Stimulated activated CD4-positive, alpha-beta T cell treated with anti-CD3 and anti-CD28 coated beads, Interleukin-4, amount 100 ng/mL, for 24 hours (primary cell): ENCODE measurements around the gene PFDN1.
"Not testable (repeated sequence)": the region's sequence is repeated elsewhere in the genome, so short reads cannot be mapped to it uniquely, and the experiment has no call there.

ENCODE experiments used
- DNase-seq: peaks from one replicate; pipeline ENCODE4 v3.0.0-alpha.2; 2020

PFDN1 gene

GRCh38 chr5:140205952-140206351 lies 96.9 kb downstream of the PFDN1 start:
- DNase-seq, result no peak

DNA sequence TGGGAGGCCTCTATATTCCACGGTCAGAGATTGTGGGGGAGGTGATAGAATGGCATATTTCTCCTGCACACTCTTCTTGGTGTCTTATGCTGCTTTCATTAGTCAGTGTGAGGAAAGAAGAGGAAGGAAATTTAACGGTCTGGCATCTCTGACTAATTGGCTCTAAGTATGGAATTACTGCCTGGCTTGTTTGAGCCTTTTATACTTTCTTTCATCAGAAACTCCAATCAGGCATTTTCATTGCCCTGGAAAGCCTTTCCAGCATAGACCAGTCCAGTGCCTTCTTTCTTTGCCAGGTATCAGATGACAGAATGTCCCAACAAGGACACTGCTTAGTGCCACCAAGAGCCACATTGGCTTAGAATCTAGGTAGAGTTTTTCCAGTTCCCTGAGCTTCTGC lies 97.7 kb downstream of the PFDN1 start:
- DNase-seq, result no peak

DNA sequence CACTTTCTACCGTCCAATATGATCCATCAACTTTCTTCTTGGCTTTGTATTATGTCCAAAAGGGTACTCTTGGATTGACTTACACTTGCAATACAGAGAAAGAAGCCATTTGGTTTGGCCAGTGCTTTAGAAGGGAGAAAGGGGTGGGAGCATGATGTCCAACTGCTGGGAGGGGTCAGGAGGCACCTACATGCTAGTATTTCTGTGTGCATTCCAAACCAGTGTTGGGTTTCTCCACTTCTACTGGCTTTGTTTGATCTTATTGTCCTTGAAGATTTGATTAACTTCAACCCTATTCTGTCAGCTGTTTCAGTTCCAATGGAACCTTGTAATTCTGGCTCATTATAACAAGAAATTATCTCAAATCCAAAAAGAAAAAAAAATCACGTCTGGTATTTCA lies 100.3 kb downstream of the PFDN1 start:
- DNase-seq, result no peak

- DNase-seq, result no peak
Measured at GRCh38 chr5:140202078-140202477, 100.8 kb downstream of the PFDN1 start.

DNA sequence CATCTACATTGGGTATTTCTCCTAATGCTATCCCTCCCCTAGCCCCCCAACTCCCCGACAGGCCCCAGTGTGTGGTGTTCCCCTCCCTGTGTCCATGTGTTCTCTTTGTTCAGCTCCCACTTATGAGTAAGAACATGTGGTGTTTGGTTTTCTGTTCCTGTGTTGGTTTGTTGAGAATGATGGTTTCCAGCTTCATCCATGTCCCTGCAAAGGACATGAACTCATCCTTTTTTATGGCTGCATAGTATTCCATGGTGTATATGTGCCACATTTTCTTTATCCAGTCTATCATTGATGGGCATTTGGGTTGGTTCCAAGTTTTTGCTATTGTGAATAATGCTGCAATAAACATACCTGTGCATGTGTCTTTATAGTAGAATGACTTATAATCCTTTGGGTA lies 104.0 kb downstream of the PFDN1 start:
- not testable (repeated sequence) for DNase-seq

GRCh38 chr5:140197023-140197422 lies 105.9 kb downstream of the PFDN1 start:
- no peak for DNase-seq

GRCh38 chr5:140196115-140196814 lies 106.6 kb downstream of the PFDN1 start:
- no peak for DNase-seq
